Measurements from ENCODE around the gene DAPK1. TPM values are rescaled to one million over a fixed set of nuclear protein-coding genes. Genes with fewer than 3 reads are reported as not detected.
"Not testable (repeated sequence)": the region's sequence is repeated elsewhere in the genome, so short reads cannot be mapped to it uniquely, and the experiment has no call there.

Gene DAPK1
- total RNA-seq, 1 donor from 2014 or later: 67.4 TPM

- DNase-seq: no peak
Observed at GRCh38 chr9:87545858-87546257, 48.2 kb downstream of the DAPK1 start.

- no peak for DNase-seq
Observed at GRCh38 chr9:87546704-87547103, 49.0 kb downstream of the DAPK1 start.

- no peak for DNase-seq
Observed at GRCh38 chr9:87547671-87548081, 50.0 kb downstream of the DAPK1 start.

GRCh38 chr9:87548159-87548558 is 50.5 kb downstream of the DAPK1 start:
- no peak for DNase-seq

GRCh38 chr9:87549088-87549487 is 51.4 kb downstream of the DAPK1 start:
- not testable (repeated sequence) for DNase-seq

GRCh38 chr9:87549791-87550190 is 52.1 kb downstream of the DAPK1 start:
- DNase-seq: no peak

- no peak for DNase-seq
Observed at GRCh38 chr9:87550253-87550954, 52.7 kb downstream of the DAPK1 start.

GRCh38 chr9:87551772-87552217 is 54.1 kb downstream of the DAPK1 start:
- DNase-seq: no peak

GRCh38 chr9:87554171-87554910 is 56.7 kb downstream of the DAPK1 start:
- no peak for DNase-seq

- no peak for DNase-seq
Observed at GRCh38 chr9:87554976-87555375, 57.3 kb downstream of the DAPK1 start.

GRCh38 chr9:87556039-87556438 is 58.4 kb downstream of the DAPK1 start:
- DNase-seq: no peak

- DNase-seq: no peak
Observed at GRCh38 chr9:87556821-87557220, 59.2 kb downstream of the DAPK1 start.

- no peak for DNase-seq
Observed at GRCh38 chr9:87557996-87558395, 60.3 kb downstream of the DAPK1 start.

- no peak for DNase-seq
Observed at GRCh38 chr9:87558606-87559190, 61.0 kb downstream of the DAPK1 start.

GRCh38 chr9:87562062-87562461 is 64.4 kb downstream of the DAPK1 start:
- no peak for DNase-seq

- DNase-seq: no peak
Observed at GRCh38 chr9:87562530-87563170, 65.0 kb downstream of the DAPK1 start.

- DNase-seq: no peak
Observed at GRCh38 chr9:87564111-87564510, 66.4 kb downstream of the DAPK1 start.

GRCh38 chr9:87564791-87565241 is 67.1 kb downstream of the DAPK1 start:
- no peak for DNase-seq

- no peak for DNase-seq
Observed at GRCh38 chr9:87567001-87567400, 69.3 kb downstream of the DAPK1 start.

GRCh38 chr9:87567571-87567970 is 69.9 kb downstream of the DAPK1 start:
- DNase-seq: no peak

- no peak for DNase-seq
Observed at GRCh38 chr9:87567983-87568382, 70.3 kb downstream of the DAPK1 start.

- no peak for DNase-seq
Observed at GRCh38 chr9:87568401-87568800, 70.7 kb downstream of the DAPK1 start.

- no peak for DNase-seq
Observed at GRCh38 chr9:87569008-87569509, 71.4 kb downstream of the DAPK1 start.

Measured in occipital lobe (tissue), 2 donors.